ENCODE results near the gene PDGFC.
A peak's percentile ranks its signal among the peaks of the same experiment; 100 is the strongest.

PDGFC gene

DNA sequence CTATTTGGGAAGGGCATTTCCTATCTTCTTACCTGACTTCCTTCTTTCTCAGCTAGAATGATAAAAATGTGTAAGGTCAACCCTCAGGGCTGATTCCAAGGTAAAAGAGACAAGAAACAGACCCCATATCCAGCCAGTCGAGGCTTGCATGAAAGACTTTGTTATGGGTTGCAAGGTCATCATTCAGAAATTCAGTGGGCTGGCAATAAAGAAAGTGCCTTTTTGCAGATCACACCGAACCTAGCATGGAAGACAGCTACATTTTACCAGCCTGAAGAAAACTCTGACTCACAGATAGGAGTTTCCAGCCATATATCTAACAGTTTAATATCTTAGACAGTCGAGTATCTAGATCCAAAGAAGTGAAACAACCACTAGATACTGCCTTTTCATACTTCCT, 87.4 kb downstream of the PDGFC start:
- Histone ChIP-seq H3K36me3 (ENCODE audit: low read depth) (peaks cover 8% of the 10 kb centered on the region), H3K4me1 (ENCODE audit: insufficient read depth, poor library complexity, severe bottlenecking) (peaks cover 20% of the 10 kb centered on the region), H3K27me3 (ENCODE audit: insufficient read depth, poor library complexity, severe bottlenecking) (no peaks in the 10 kb centered on the region), H3K27ac (ENCODE audit: poor library complexity, severe bottlenecking) (peak overlapping the region; percentile 46), H3K4me3 (ENCODE audit: severe bottlenecking) (no peak overlapping the region), H3K9me3 (ENCODE audit: severe bottlenecking) (peaks cover 3% of the 10 kb centered on the region)
- DNase-seq (ENCODE audit: low spot score) (no peak), ATAC-seq (ENCODE audit: low read depth) (peak; percentile 61)
- TF ChIP-seq, protein P1, sequence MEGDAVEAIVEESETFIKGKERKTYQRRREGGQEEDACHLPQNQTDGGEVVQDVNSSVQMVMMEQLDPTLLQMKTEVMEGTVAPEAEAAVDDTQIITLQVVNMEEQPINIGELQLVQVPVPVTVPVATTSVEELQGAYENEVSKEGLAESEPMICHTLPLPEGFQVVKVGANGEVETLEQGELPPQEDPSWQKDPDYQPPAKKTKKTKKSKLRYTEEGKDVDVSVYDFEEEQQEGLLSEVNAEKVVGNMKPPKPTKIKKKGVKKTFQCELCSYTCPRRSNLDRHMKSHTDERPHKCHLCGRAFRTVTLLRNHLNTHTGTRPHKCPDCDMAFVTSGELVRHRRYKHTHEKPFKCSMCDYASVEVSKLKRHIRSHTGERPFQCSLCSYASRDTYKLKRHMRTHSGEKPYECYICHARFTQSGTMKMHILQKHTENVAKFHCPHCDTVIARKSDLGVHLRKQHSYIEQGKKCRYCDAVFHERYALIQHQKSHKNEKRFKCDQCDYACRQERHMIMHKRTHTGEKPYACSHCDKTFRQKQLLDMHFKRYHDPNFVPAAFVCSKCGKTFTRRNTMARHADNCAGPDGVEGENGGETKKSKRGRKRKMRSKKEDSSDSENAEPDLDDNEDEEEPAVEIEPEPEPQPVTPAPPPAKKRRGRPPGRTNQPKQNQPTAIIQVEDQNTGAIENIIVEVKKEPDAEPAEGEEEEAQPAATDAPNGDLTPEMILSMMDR (IDR thresholded peaks at IDR 0.05; ENCODE audit: poor library complexity, severe bottlenecking), result no peak

DNA sequence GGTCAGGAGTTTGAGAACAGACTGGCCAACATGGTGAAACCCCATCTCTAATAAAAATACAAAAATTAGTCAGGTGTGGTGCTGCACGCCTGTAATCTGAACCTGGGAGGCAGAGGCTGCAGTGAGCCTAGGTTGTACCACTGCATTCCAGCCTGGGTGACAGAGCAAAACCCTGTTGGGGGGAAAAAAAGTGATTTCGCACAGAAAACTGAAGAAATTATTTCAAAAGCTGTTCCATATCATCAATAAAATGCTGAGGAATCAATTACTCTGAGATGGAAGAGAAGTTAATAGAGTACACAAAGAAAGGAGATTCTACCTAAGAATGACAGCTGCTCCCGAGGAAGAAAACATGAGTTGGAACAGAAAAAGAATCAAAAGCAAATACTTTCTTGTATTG, 95.9 kb downstream of the PDGFC start:
- TF ChIP-seq, protein P1 (IDR thresholded peaks at IDR 0.05; ENCODE audit: poor library complexity, severe bottlenecking), result no peak
- no peak overlapping the region for H3K27ac ChIP-seq (ENCODE audit: poor library complexity, severe bottlenecking)
- no peaks in the 10 kb centered on the region for H3K9me3 ChIP-seq (ENCODE audit: severe bottlenecking)
- no peak overlapping the region for H3K4me3 ChIP-seq (ENCODE audit: severe bottlenecking)
- H3K27me3 ChIP-seq (ENCODE audit: insufficient read depth, poor library complexity, severe bottlenecking), result no peaks in the 10 kb centered on the region
- no peak for ATAC-seq (ENCODE audit: low read depth)
- DNase-seq (ENCODE audit: low spot score), result no peak
- H3K36me3 ChIP-seq (ENCODE audit: low read depth), result peaks cover 4% of the 10 kb centered on the region; the same call in 1 of the 2 replicates
- peaks cover 8% of the 10 kb centered on the region for H3K4me1 ChIP-seq (ENCODE audit: insufficient read depth, poor library complexity, severe bottlenecking)

DNA sequence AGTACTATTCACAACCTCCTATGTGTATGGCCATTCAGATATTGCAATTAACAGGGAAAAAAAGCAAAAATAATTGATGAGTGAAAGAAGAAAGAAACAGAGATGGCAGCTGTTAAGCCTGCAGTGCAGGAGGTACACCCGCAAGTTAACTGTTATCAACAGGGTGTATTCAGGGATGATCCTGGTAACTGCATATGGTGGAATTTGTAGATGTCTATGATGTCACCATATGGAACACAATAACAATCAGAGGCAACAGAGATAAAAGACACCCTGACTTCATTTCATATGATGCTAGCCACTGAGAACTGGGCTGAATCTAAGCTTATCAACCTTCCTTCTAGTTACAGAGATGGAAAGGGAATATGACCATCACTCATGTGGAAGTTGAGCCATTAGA, 96.5 kb downstream of the PDGFC start:
- ATAC-seq (ENCODE audit: low read depth), result no peak
- DNase-seq (ENCODE audit: low spot score), result no peak
- Histone ChIP-seq H3K4me3 (ENCODE audit: severe bottlenecking) (no peak overlapping the region), H3K27ac (ENCODE audit: poor library complexity, severe bottlenecking) (no peak overlapping the region), H3K27me3 (ENCODE audit: insufficient read depth, poor library complexity, severe bottlenecking) (no peaks in the 10 kb centered on the region), H3K9me3 (ENCODE audit: severe bottlenecking) (no peaks in the 10 kb centered on the region), H3K4me1 (ENCODE audit: insufficient read depth, poor library complexity, severe bottlenecking) (peaks cover 14% of the 10 kb centered on the region), H3K36me3 (ENCODE audit: low read depth) (peaks cover 9% of the 10 kb centered on the region)
- TF ChIP-seq, protein P1 (IDR thresholded peaks at IDR 0.05; ENCODE audit: poor library complexity, severe bottlenecking), result no peak

DNA sequence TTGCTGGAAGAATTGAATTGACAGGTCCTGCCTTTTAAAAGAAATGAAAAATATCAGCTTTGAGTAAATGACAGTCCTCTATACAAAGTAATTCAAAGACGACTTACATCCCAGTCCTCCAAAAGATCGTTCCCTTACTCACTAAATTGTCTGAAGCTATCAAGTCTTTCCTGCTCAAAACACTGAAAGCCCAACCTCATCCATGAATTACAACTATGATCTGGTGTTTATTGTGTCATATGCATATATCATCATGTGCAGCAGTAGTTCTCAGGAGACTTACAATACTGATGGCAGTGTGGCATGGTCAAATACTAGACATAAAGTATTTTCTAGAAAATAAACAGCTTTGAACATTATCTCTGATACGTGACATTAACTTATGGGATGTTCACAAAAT, 97.8 kb downstream of the PDGFC start:
- no peak overlapping the region for H3K27ac ChIP-seq (ENCODE audit: poor library complexity, severe bottlenecking)
- no peaks in the 10 kb centered on the region for H3K27me3 ChIP-seq (ENCODE audit: insufficient read depth, poor library complexity, severe bottlenecking)
- H3K9me3 ChIP-seq (ENCODE audit: severe bottlenecking), result no peaks in the 10 kb centered on the region
- DNase-seq (ENCODE audit: low spot score) (no peak), ATAC-seq (ENCODE audit: low read depth) (no peak)
- peaks cover 16% of the 10 kb centered on the region for H3K4me1 ChIP-seq (ENCODE audit: insufficient read depth, poor library complexity, severe bottlenecking)
- no peak overlapping the region for H3K4me3 ChIP-seq (ENCODE audit: severe bottlenecking)
- TF ChIP-seq, protein P1 (IDR thresholded peaks at IDR 0.05; ENCODE audit: poor library complexity, severe bottlenecking), result no peak
- H3K36me3 ChIP-seq (ENCODE audit: low read depth), result peaks cover 12% of the 10 kb centered on the region

DNA sequence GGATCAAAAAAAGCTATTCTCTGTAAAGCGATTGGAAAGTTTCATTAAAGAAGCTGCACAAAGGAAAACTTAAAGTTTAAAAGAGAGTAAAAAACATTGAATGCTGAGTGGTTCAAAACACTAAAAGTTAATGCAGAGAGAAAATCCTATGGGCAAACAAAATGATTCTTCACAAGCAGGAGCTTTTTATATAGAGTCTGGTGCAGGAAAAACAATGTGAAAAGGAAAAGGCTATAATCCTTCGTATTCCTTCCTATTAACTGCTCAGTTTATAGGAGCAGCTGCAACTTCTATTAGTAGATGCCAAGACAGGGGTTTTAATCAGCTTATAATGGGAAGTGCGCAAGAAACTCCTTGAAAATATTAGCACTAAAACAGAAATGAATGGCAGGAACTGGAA, 100.7 kb downstream of the PDGFC start:
- H3K4me1 ChIP-seq (ENCODE audit: insufficient read depth, poor library complexity, severe bottlenecking), result peaks cover 9% of the 10 kb centered on the region
- TF ChIP-seq, protein P1 (IDR thresholded peaks at IDR 0.05; ENCODE audit: poor library complexity, severe bottlenecking), result no peak
- no peak overlapping the region for H3K4me3 ChIP-seq (ENCODE audit: severe bottlenecking)
- ATAC-seq (ENCODE audit: low read depth), result no peak
- no peak overlapping the region for H3K27ac ChIP-seq (ENCODE audit: poor library complexity, severe bottlenecking)
- no peaks in the 10 kb centered on the region for H3K27me3 ChIP-seq (ENCODE audit: insufficient read depth, poor library complexity, severe bottlenecking)
- DNase-seq (ENCODE audit: low spot score), result no peak
- no peaks in the 10 kb centered on the region for H3K9me3 ChIP-seq (ENCODE audit: severe bottlenecking)
- H3K36me3 ChIP-seq (ENCODE audit: low read depth), result peaks cover 8% of the 10 kb centered on the region; the same call in 1 of the 2 replicates
